ENCODE measurements around the gene ATXN1.
"Not testable (repeated sequence)": the region's sequence is repeated elsewhere in the genome, so short reads cannot be mapped to it uniquely, and the experiment has no call there.

ATXN1 gene

DNA sequence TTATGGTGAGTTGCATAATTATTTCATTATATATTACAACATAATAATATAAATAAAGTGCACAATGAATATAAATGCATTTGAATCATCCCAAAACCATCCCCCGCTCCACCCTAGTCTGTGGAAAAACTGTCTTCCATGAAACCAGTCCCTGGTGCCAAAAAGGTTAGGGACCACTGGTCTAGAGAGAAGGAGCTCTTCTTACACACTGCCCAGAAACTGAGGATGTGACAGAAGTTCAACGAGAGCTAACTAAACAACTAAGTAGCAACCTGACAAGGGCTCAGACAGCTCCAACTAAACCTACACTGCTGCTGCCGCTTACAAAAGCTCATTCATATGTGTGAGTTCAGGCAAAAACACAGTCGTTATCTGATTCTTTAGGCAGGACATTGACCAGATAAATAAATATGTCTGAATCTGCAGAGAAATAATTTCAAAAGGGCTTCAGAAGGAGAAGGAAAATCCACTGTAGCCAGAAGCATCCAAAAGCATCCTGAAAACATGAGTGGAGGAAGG lies 125.9 kb downstream of the ATXN1 start:
- no peak for DNase-seq

- no peak for DNase-seq
Measured at GRCh38 chr6:16634855-16635254, 126.4 kb downstream of the ATXN1 start.

- DNase-seq = no peak
Measured at GRCh38 chr6:16633961-16634360, 127.3 kb downstream of the ATXN1 start.

- DNase-seq = no peak
Measured at GRCh38 chr6:16633465-16633864, 127.8 kb downstream of the ATXN1 start.

GRCh38 chr6:16632101-16632500 lies 129.2 kb downstream of the ATXN1 start:
- no peak for DNase-seq

DNA sequence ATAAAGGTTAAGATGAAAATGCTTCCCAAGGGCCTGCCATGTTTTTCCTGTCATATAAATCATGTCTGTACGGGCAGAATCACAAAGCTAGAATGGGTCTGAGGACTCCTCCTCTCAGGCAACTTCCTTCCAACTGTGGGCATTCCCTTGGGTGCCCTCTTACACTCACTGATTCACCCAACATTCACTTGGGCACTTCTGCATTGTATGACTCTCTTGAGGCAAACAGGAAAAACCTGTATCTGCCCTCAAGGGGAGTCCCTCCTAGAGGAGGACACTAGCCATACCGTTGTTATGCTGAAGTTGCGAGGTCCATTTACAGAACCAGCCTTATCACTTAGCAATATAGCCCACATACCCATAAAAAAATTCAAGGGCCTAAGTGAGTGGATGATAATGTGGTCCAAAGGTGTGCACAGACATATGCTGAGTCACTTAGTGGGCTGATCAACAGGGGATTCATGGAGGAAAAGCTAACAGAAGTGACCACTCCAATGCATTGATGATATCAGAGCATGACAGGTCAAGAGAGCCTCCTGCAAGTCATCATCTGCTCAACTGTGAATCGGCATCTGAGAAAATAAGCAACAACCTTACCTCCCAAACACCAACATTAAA lies 131.1 kb downstream of the ATXN1 start:
- no peak for DNase-seq

DNA sequence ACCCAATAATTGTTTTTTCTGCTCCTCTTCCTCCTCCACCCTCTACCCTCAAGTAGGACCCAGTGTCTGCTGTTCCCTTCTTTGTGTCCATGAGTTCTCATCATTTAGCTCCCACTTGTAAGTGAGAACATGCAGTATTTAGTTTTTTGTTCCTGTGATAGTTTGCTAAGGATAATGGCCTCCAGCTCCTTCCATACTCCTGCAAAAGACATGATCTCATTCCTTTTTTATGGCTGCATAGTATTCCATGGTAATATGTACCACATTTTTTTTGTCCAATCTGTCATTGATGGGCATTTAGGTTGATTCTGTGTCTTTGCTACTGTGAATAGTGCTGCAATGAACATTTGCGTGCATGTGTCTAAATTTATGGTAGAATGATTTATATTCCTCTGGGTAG lies 132.7 kb downstream of the ATXN1 start:
- DNase-seq = not testable (repeated sequence)

DNA sequence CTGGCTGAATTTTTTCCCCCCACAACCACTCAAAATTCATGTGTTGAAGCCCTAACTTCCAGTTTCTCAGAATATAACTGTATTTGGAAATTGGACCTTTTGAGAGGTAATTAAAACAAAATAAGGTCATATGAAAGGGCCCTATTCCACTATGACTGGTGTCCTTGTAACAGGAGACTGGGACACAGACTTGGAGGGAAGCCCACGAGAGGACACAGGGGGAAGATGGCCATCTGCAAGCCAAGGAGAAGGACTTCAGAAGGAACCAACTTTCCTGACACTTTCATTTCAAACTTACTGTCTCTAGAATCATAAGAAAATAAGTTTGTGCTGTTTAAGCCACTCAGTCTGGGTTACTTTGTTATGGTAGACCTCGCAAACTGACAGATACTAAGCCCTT lies 134.6 kb downstream of the ATXN1 start:
- DNase-seq = no peak

DNA sequence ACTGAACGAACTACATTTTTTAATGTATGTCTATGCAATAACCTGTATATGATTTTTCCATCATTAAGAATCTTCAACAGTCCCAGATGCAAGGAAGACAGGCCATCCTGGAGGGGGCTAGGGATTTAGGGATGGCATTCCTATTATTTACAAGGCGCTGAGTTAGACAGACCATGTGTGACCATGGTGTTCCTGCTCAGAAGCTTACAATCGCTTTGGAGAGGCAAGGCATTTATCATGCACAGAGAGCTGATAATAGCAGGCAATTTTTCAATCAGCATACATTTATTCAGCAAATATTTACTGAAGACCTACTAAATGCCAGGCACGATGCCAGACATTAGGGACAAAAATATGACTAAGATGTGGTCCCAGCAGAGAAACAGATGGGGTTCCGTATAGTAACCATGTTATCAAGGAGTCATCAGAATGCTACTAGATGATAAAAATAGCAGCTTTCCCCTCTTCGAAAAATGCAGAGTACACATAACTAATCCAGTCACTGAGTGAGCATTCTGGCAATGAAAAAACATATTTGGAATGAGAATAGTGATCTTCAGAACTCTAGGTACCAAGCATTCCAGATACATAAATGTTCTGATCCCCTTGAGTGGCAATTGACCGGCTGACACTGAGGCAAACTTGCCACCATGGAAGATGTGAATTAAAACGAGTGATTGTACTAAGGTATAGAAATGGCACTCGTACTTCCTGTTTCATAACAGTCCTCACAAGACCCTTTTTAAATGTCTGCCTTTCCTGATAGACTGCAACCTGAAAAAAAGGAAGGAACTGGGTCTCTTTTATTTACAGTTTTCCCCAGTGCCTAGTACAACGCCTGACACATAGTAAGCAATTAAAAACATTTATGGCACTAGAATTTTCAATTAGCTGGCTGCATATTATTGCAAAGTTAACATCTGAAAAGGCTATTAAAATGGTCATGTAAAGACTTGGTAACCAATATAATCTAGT lies 135.7 kb downstream of the ATXN1 start:
- DNase-seq = no peak

DNA sequence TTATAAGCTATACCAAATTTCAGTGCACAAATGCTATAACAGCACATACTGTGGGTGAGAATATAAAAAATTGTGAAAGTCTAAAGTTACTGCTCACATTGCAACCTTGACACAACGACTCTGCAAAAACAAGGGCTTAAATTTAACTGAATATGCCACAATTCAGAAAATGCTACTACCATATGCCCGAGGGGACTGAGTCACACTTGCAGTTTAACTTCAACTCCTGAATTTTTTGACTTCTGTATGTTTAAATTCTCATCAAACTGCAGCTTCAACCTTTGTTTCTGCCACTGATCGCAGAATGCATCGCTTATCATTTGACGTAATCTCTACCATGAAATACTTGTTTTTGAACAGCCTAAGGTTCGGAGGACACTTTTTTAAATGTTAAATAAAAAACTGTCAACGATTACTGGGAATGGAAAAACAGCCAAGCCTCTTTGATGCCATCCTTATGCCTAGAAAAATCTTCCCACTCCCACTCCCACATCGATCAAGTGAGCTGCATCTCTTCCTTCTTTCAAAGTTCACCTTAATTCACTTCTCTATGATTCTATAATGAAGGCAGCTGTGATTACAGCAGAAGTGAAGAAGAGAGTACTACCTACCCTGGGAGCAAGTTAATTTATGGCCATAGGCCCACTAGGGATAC lies 136.5 kb downstream of the ATXN1 start:
- DNase-seq = no peak

DNA sequence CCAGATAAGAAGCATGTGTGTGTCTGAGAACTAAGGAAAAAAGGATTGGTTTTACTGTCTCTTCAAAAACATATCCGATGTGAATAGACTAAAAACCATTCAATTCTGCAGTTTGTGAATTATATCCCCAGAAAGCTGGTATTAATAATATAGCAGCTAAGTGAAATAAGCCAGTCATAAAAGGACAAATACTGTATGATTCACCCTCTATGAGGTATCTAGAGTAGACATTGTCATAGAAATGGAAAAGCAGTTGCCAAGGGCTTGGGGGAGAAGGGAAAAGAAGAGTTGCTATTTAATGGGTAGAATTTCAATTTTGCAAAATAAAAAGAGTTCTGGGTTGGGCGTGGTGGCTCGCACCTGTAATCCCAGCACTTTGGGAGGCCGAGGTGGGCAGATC lies 137.5 kb downstream of the ATXN1 start:
- no peak for DNase-seq

GRCh38 chr6:16623029-16623653 lies 138.1 kb downstream of the ATXN1 start:
- no peak for DNase-seq

GRCh38 chr6:16622193-16622592 lies 139.1 kb downstream of the ATXN1 start:
- no peak for DNase-seq

DNA sequence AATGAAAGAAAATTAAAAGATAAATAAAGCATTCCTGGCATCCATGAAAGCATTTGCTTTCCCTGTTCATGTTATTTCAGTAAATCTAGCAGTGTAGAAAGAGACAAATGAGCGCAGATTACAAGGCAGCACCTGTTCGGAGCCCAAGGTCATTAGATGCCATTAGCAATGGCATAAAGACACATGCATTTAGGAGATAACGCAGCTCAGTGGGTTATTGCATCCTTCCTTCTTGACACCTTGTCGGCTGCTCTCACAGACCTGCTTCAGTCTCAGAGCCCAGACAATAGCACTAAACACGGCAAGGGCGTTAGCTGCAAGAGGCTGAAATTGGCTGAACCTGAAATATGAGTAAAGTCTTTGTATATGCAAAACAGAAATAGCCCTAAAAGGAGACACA lies 140.3 kb downstream of the ATXN1 start:
- DNase-seq = peak; percentile 23

DNA sequence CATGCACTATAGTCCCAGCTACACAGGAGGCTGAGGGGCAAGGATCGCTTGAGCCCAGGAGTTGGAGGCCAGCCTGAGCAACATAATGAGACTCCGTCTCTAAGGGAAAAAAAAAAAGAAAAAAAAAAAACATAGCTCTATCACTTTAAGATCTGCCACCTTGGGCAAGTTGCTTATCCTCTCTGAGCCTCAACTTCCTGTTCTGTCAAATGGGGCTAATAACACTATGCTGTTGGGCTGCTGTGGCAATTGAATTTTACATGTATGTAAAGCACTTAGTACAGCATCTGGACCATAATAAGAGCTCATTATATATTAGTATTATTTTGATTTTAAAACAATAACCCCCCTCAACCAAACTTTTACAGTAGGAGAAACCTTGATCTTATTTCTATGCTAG lies 141.5 kb downstream of the ATXN1 start:
- no peak for DNase-seq

GRCh38 chr6:16618962-16619361 lies 142.3 kb downstream of the ATXN1 start:
- no peak for DNase-seq

- not testable (repeated sequence) for DNase-seq
Measured at GRCh38 chr6:16615215-16615614, 146.0 kb downstream of the ATXN1 start.

GRCh38 chr6:16614143-16614542 lies 147.1 kb downstream of the ATXN1 start:
- DNase-seq = not testable (repeated sequence)

DNA sequence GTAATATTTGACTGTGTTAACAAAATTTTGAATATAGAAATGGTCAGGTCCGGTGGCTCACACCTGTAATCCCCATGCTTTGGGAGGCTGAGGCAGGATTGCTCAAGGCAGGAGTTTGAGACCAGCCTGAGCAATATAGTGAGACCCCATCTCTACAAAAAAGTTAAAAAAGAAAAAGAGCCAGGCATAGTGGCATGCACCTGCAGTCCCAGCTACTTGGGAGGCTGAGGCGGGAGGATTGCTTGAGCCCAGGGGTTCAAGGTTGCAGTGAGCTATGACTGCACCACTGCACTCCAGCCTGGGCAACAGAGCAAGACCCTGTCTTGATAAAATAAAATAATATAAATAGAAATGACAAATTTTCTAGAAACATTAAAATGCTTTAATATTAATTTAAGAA lies 147.8 kb downstream of the ATXN1 start:
- not testable (repeated sequence) for DNase-seq

DNA sequence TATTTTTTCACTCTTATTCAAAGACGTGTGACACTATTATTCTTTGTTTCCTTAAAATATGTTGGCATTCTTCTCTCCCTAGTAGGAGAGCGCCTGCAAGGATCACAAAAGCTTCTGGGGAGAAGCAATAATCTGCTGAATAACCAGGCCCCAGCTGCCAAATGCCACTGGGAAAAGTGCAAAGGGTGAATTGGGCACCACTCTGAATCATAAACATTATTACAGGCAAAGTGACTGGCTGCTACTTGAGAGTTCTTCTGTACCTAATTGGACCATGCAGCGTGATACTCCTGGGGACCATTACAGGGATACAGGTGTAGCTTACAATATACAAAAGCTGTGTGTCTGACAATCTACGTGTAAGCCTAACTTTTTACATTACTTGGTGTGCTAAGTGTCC lies 152.8 kb downstream of the ATXN1 start:
- DNase-seq = no peak

- no peak for DNase-seq
Measured at GRCh38 chr6:16602035-16602434, 159.2 kb downstream of the ATXN1 start.

- DNase-seq = no peak
Measured at GRCh38 chr6:16600701-16601100, 160.6 kb downstream of the ATXN1 start.

- DNase-seq = no peak
Measured at GRCh38 chr6:16600026-16600425, 161.2 kb downstream of the ATXN1 start.
